HepG2 (cell line): ENCODE results near the gene NRN1L. TPM values are rescaled to one million over a fixed set of nuclear protein-coding genes. Genes with fewer than 3 reads are reported as not detected.

Source experiments
- DZIP1 ChIP-seq: sonication (generic); formaldehyde crosslinking; IDR thresholded peaks from 2 replicates; pipeline ENCODE4 v1.5.0; 2020; ENCODE audit warnings: mild to moderate bottlenecking, missing genetic modification reagents
- EHMT2 ChIP-seq: fragments of 200-600 bp; sonication (generic); IDR thresholded peaks from 2 replicates; pipeline ENCODE4 v1.7.0; 2017; ENCODE audit warnings: antibody characterized with exemption, low read depth, low read length, borderline replicate concordance
- JDP2 ChIP-seq: sonication (generic); formaldehyde crosslinking; IDR thresholded peaks from 2 replicates; pipeline ENCODE4 v1.8.1; 2022; ENCODE audit warnings: missing genetic modification reagents, borderline replicate concordance
- MAFF ChIP-seq: IDR thresholded peaks from 2 replicates; pipeline ENCODE4 v1.6.1; 2011; ENCODE audit warnings: low read depth, low read length, improper control_type of control experiment
- NR2C2 ChIP-seq: sonication (generic); formaldehyde crosslinking; IDR thresholded peaks from 2 replicates; pipeline ENCODE4 v1.4.0; 2020; ENCODE audit warnings: missing genetic modification reagents, mild to moderate bottlenecking, moderate library complexity, borderline replicate concordance
- NR2F1 ChIP-seq, 2 experiments: fragments of 450-650 bp in 1 of 2; formaldehyde crosslinking in 1 of 2; IDR thresholded peaks; 2 replicates each; pipeline versions ENCODE4 v1.5.0 to v1.6.1; 2016 to 2020; ENCODE audit warnings: mild to moderate bottlenecking in 1 of 2, missing compliant biosample characterization in 1 of 2, missing genetic modification reagents in 1 of 2, moderate library complexity in 1 of 2
- SAP130 ChIP-seq: IDR thresholded peaks from 2 replicates; pipeline ENCODE4 v1.6.1; 2016; ENCODE audit warnings: low read depth
- SP140L ChIP-seq: sonication (generic); formaldehyde crosslinking; IDR thresholded peaks from 2 replicates; pipeline ENCODE4 v1.4.0; 2020; ENCODE audit warnings: missing genetic modification reagents, borderline replicate concordance
- THRA ChIP-seq: sonication (generic); formaldehyde crosslinking; IDR thresholded peaks from 2 replicates; pipeline ENCODE4 v1.4.0; 2020; ENCODE audit warnings: missing genetic modification reagents, borderline replicate concordance
- ZBTB21 ChIP-seq: sonication (generic); formaldehyde crosslinking; IDR thresholded peaks from 2 replicates; pipeline ENCODE4 v1.4.0; 2020; ENCODE audit warnings: missing genetic modification reagents
- ZNF3 ChIP-seq: IDR thresholded peaks from 2 replicates; pipeline ENCODE4 v1.7.0; 2017; ENCODE audit warnings: inconsistent platforms
- ZNF431 ChIP-seq: sonication (generic); formaldehyde crosslinking; IDR thresholded peaks from 2 replicates; pipeline ENCODE4 v1.9.0; 2022; ENCODE audit warnings: missing genetic modification reagents, low read depth, mild to moderate bottlenecking, borderline replicate concordance
- ZNF44 ChIP-seq: sonication (generic); formaldehyde crosslinking; IDR thresholded peaks from 2 replicates; pipeline ENCODE4 v1.5.1; 2020; ENCODE audit warnings: mild to moderate bottlenecking, missing genetic modification reagents
- ZNF629 ChIP-seq: sonication (generic); formaldehyde crosslinking; conservative IDR thresholded peaks from 2 replicates; pipeline ENCODE4 v1.5.0; 2020; ENCODE audit warnings: missing genetic modification reagents
- polyA plus RNA-seq, 8 experiments: library from polyadenylated mRNA; depleted of rRNA in 3 of 8; stranded (reverse) in 7 of 8; unstranded in 1 of 8; fragments of >200 nt; fragmentation: Illumina TruSeq in 4 of 8; extraction: Trizol in 4 of 8; gene quantifications; 2 replicates each; pipeline versions ENCODE4 v1.2.1 to v1.2.3, GENCODE V29; 2011 to 2016; ENCODE audit warnings: low read depth in 4 of 8, missing spikeins in 1 of 8, mixed read lengths in 1 of 8; ENCODE audit not compliant: insufficient read depth in 1 of 8
- total RNA-seq, 5 experiments: library from RNA; depleted of rRNA; stranded (reverse); fragments of >200 nt; fragmentation: Illumina TruSeq; extraction: Trizol; gene quantifications; 2 replicates each; pipeline ENCODE4 v1.2.3, GENCODE V29; 2016; ENCODE audit warnings: low read depth in 1 of 5
- TF ChIP-seq, protein P1 (sequence below): sonication (generic); formaldehyde crosslinking; IDR thresholded peaks from 2 replicates; pipeline ENCODE4 v1.9.0; 2021; ENCODE audit warnings: missing genetic modification reagents, mild to moderate bottlenecking, borderline replicate concordance
- TF ChIP-seq, protein P2 (sequence below): sonication (generic); formaldehyde crosslinking; IDR thresholded peaks from 2 replicates; pipeline ENCODE4 v1.5.1; 2020; ENCODE audit warnings: mild to moderate bottlenecking, moderate library complexity, missing genetic modification reagents
- TF ChIP-seq, protein P3 (sequence below): IDR thresholded peaks from 2 replicates; pipeline ENCODE4 v1.6.1; 2018; ENCODE audit warnings: missing genetic modification reagents, mild to moderate bottlenecking, missing compliant biosample characterization
- TF ChIP-seq, protein P4 (sequence below): sonication (generic); formaldehyde crosslinking; IDR thresholded peaks from 2 replicates; pipeline ENCODE4 v1.4.0; 2020; ENCODE audit warnings: low read depth, mild to moderate bottlenecking, missing genetic modification reagents
- TF ChIP-seq, protein P5 (sequence below): sonication (generic); formaldehyde crosslinking; IDR thresholded peaks from 2 replicates; pipeline ENCODE4 v1.4.0; 2020; ENCODE audit warnings: missing genetic modification reagents

The NRN1L gene
- total and polyA plus RNA-seq, 2 of the 13 experiments (the other 11 are each of a cell fraction or from before 2014, with no cell fraction given): 0.53 to 1.2 TPM

- TF ChIP-seq, protein P1, sequence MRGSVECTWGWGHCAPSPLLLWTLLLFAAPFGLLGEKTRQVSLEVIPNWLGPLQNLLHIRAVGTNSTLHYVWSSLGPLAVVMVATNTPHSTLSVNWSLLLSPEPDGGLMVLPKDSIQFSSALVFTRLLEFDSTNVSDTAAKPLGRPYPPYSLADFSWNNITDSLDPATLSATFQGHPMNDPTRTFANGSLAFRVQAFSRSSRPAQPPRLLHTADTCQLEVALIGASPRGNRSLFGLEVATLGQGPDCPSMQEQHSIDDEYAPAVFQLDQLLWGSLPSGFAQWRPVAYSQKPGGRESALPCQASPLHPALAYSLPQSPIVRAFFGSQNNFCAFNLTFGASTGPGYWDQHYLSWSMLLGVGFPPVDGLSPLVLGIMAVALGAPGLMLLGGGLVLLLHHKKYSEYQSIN: no peak
- peak; percentile 8; the same call in 1 of the 2 replicates for TF ChIP-seq SAP130
- TF ChIP-seq EHMT2: no peak
- TF ChIP-seq ZBTB21 (CRISPR knock-in tag): no peak
- no peak for TF ChIP-seq ZNF629 (CRISPR knock-in tag)
- TF ChIP-seq THRA (CRISPR knock-in tag): 0 out of 2 replicates have a peak, but pooled peaks have one; percentile 14
- no peak for TF ChIP-seq DZIP1 (CRISPR knock-in tag)
- TF ChIP-seq MAFF: no peak
- TF ChIP-seq, protein P2, sequence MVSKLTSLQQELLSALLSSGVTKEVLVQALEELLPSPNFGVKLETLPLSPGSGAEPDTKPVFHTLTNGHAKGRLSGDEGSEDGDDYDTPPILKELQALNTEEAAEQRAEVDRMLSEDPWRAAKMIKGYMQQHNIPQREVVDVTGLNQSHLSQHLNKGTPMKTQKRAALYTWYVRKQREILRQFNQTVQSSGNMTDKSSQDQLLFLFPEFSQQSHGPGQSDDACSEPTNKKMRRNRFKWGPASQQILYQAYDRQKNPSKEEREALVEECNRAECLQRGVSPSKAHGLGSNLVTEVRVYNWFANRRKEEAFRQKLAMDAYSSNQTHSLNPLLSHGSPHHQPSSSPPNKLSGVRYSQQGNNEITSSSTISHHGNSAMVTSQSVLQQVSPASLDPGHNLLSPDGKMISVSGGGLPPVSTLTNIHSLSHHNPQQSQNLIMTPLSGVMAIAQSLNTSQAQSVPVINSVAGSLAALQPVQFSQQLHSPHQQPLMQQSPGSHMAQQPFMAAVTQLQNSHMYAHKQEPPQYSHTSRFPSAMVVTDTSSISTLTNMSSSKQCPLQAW (CRISPR knock-in tag): no peak
- TF ChIP-seq ZNF3: no peak
- TF ChIP-seq SP140L (CRISPR knock-in tag): no peak
- TF ChIP-seq, protein P3, sequence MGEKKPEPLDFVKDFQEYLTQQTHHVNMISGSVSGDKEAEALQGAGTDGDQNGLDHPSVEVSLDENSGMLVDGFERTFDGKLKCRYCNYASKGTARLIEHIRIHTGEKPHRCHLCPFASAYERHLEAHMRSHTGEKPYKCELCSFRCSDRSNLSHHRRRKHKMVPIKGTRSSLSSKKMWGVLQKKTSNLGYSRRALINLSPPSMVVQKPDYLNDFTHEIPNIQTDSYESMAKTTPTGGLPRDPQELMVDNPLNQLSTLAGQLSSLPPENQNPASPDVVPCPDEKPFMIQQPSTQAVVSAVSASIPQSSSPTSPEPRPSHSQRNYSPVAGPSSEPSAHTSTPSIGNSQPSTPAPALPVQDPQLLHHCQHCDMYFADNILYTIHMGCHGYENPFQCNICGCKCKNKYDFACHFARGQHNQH (CRISPR knock-in tag): peak; percentile 30; the same call in 1 of the 2 replicates
- no peak for TF ChIP-seq JDP2
- no peak for TF ChIP-seq ZNF44 (CRISPR knock-in tag)
- TF ChIP-seq, protein P4, sequence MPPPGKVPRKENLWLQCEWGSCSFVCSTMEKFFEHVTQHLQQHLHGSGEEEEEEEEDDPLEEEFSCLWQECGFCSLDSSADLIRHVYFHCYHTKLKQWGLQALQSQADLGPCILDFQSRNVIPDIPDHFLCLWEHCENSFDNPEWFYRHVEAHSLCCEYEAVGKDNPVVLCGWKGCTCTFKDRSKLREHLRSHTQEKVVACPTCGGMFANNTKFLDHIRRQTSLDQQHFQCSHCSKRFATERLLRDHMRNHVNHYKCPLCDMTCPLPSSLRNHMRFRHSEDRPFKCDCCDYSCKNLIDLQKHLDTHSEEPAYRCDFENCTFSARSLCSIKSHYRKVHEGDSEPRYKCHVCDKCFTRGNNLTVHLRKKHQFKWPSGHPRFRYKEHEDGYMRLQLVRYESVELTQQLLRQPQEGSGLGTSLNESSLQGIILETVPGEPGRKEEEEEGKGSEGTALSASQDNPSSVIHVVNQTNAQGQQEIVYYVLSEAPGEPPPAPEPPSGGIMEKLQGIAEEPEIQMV (CRISPR knock-in tag): no peak
- TF ChIP-seq ZNF431 (CRISPR knock-in tag): no peak
- TF ChIP-seq NR2F1 (CRISPR knock-in tag; IDR thresholded peaks at IDR 0.05): no peak
- TF ChIP-seq NR2C2 (CRISPR knock-in tag): no peak
- TF ChIP-seq, protein P5, sequence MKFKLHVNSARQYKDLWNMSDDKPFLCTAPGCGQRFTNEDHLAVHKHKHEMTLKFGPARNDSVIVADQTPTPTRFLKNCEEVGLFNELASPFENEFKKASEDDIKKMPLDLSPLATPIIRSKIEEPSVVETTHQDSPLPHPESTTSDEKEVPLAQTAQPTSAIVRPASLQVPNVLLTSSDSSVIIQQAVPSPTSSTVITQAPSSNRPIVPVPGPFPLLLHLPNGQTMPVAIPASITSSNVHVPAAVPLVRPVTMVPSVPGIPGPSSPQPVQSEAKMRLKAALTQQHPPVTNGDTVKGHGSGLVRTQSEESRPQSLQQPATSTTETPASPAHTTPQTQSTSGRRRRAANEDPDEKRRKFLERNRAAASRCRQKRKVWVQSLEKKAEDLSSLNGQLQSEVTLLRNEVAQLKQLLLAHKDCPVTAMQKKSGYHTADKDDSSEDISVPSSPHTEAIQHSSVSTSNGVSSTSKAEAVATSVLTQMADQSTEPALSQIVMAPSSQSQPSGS (CRISPR knock-in tag): peak; percentile 56; the same call in 1 of the 2 replicates
Measured at GRCh38 chr16:67883872-67884261, 818 bp upstream of the NRN1L start (continued).
